ENCODE measurements around the gene KRTAP3-2.

DNA sequence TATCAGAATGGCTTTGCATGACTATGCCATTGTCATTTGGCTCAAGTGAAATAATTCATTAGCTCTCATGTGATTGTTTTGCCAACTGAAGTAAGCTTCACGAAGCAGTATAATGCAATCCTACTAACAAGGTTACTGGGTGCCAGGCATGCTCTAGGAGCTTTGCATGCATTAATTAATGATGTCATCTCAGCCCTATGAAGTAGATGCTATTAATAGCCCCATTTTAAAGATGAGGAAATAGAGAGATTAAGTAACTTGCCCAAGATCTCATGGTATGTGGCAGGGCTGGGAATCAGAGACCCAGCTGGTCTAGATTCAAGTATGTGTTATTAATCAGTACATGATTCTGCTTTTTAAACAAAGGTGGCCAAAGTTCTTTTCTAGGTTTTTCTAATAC lies 47.0 kb downstream of the KRTAP3-2 start:
- TF ChIP-seq, protein P1, sequence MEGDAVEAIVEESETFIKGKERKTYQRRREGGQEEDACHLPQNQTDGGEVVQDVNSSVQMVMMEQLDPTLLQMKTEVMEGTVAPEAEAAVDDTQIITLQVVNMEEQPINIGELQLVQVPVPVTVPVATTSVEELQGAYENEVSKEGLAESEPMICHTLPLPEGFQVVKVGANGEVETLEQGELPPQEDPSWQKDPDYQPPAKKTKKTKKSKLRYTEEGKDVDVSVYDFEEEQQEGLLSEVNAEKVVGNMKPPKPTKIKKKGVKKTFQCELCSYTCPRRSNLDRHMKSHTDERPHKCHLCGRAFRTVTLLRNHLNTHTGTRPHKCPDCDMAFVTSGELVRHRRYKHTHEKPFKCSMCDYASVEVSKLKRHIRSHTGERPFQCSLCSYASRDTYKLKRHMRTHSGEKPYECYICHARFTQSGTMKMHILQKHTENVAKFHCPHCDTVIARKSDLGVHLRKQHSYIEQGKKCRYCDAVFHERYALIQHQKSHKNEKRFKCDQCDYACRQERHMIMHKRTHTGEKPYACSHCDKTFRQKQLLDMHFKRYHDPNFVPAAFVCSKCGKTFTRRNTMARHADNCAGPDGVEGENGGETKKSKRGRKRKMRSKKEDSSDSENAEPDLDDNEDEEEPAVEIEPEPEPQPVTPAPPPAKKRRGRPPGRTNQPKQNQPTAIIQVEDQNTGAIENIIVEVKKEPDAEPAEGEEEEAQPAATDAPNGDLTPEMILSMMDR (IDR thresholded peaks at IDR 0.05): no peak
- TF ChIP-seq POLR2A (IDR thresholded peaks at IDR 0.05): no peak

Data from vagina (tissue), 2 donors.